GM12878 (cell line): ENCODE results near the gene CMBL. TPM values are rescaled to one million over a fixed set of nuclear protein-coding genes. Genes with fewer than 3 reads are reported as not detected.

ENCODE experiments used
- ATAC-seq: fragments of 200-7000 bp; cut with Tn5 transposase; 3 replicates; pipeline ENCODE4 v1.9.1; 2020; ENCODE audit warnings: mild to moderate bottlenecking, moderate library complexity
- BruUV-seq: library from RNA; stranded (reverse); fragments of 400-500 nt; replicated peaks from 2 replicates; lab custom pipeline; 2021; lab: Mats Ljungman, UMichigan
- CTCF ChIA-PET: fragments of 300-600 bp; sonication (Branson Sonifier 250); formaldehyde crosslinking; extraction: SDS; loops from one replicate; lab custom pipeline; 2021; ENCODE audit warnings: inconsistent platforms; lab: Yijun Ruan, JAX
- POLR2A ChIA-PET: fragments of 350-600 bp; formaldehyde crosslinking; extraction: SDS; loops from one replicate; lab custom pipeline; 2021; ENCODE audit warnings: inconsistent platforms; lab: Charles Lee
- RAD21 ChIA-PET: fragments of 300-600 bp; sonication (Branson Sonifier 250); formaldehyde crosslinking; loops from one replicate; lab custom pipeline; 2023; ENCODE audit warnings: antibody characterized with exemption; ENCODE audit not compliant: unreplicated experiment; lab: Charles Lee
- SMC1A ChIA-PET: fragments of 300-600 bp; sonication (Branson Sonifier 250); formaldehyde crosslinking; loops from one replicate; lab custom pipeline; 2023; ENCODE audit not compliant: unreplicated experiment, uncharacterized antibody; lab: Charles Lee
- DNase-seq: peaks from one replicate; pipeline ENCODE4 v3.0.0-alpha.2; 2011; ENCODE audit warnings: low read depth, low spot score
- FAIRE-seq: peaks from 3 replicates; lab custom pipeline; 2011; peaks lifted over from hg19 to GRCh38; lab: Jason Lieb, UNC
- H2AFZ ChIP-seq: 2 replicates; pipeline ENCODE4 v1.6.0; 2011; ENCODE audit warnings: low read depth, low read length, control low read depth; ENCODE audit not compliant: control insufficient read depth
- H3K27ac ChIP-seq: 2 replicates; pipeline ENCODE4 v1.5.1; 2011; ENCODE audit warnings: control low read depth; ENCODE audit not compliant: control insufficient read depth, insufficient read depth
- H3K27me3 ChIP-seq, 2 experiments: replicated peaks in 1 of 2; 2 replicates each; pipeline versions ENCODE4 v1.6.0 to v1.6.1; 2011; ENCODE audit warnings: low read length in 1 of 2; ENCODE audit not compliant: control insufficient read depth in 2 of 2, insufficient read depth in 2 of 2
- H3K36me3 ChIP-seq, 2 experiments: 2 replicates each; pipeline ENCODE4 v1.5.1; 2011; ENCODE audit warnings: low read length in 1 of 2; ENCODE audit not compliant: control insufficient read depth in 2 of 2, insufficient read depth in 2 of 2
- H3K4me1 ChIP-seq: 2 replicates; pipeline ENCODE4 v1.6.1; 2011; ENCODE audit warnings: mild to moderate bottlenecking, low read length, moderate library complexity, mixed read lengths; ENCODE audit not compliant: control insufficient read depth, insufficient read depth
- H3K4me2 ChIP-seq: 2 replicates; pipeline ENCODE4 v1.6.0; 2011; ENCODE audit warnings: control low read depth; ENCODE audit not compliant: control insufficient read depth, insufficient read depth
- H3K4me3 ChIP-seq: fragments of 200-600 bp; sonication (generic); 2 replicates; pipeline ENCODE4 v1.5.1; 2016
- H3K79me2 ChIP-seq: 2 replicates; pipeline ENCODE4 v1.6.0; 2011; ENCODE audit warnings: low read length; ENCODE audit not compliant: control insufficient read depth, insufficient read depth
- H3K9ac ChIP-seq: 2 replicates; pipeline ENCODE4 v1.8.0; 2011; ENCODE audit warnings: low read length, control low read depth, mixed read lengths; ENCODE audit not compliant: control insufficient read depth, insufficient read depth
- H3K9me3 ChIP-seq: replicated peaks from 3 replicates; pipeline ENCODE4 v1.5.1; 2011; ENCODE audit warnings: mild to moderate bottlenecking, low read length; ENCODE audit not compliant: control insufficient read depth, insufficient read depth
- H4K20me1 ChIP-seq: 2 replicates; pipeline ENCODE4 v1.6.0; 2011; ENCODE audit not compliant: control insufficient read depth, insufficient read depth
- BCL3 ChIP-seq: IDR thresholded peaks from 2 replicates; pipeline ENCODE4 v1.6.1; 2011; ENCODE audit warnings: borderline replicate concordance, low read depth, mild to moderate bottlenecking, moderate library complexity, low read length; ENCODE audit not compliant: insufficient read depth, poor library complexity, severe bottlenecking
- CEBPZ ChIP-seq: fragments of 150-350 bp; IDR thresholded peaks from 2 replicates; pipeline ENCODE4 v1.6.1; 2016; ENCODE audit warnings: low read depth, low read length
- EZH2 ChIP-seq: IDR thresholded peaks from 2 replicates; pipeline ENCODE4 v1.6.1; 2012; ENCODE audit warnings: low read depth, mild to moderate bottlenecking, control low read depth, inconsistent platforms, low read length, borderline replicate concordance; ENCODE audit not compliant: control insufficient read depth
- MEF2A ChIP-seq: IDR thresholded peaks from 2 replicates; pipeline ENCODE4 v1.6.1; 2011; ENCODE audit warnings: low read depth, mild to moderate bottlenecking, low read length, moderate library complexity; ENCODE audit not compliant: insufficient read depth
- MYB ChIP-seq: fragments of 150-350 bp; IDR thresholded peaks from 2 replicates; pipeline ENCODE4 v1.6.1; 2014; ENCODE audit warnings: mild to moderate bottlenecking, low read depth, low read length, borderline replicate concordance
- PKNOX1 ChIP-seq: fragments of 450-650 bp; IDR thresholded peaks from 2 replicates; pipeline ENCODE4 v1.6.1; 2016; ENCODE audit warnings: mild to moderate bottlenecking
- TARDBP ChIP-seq: IDR thresholded peaks from 2 replicates; pipeline ENCODE4 v1.6.1; 2016; ENCODE audit warnings: borderline replicate concordance
- TBL1XR1 ChIP-seq: IDR thresholded peaks from 2 replicates; pipeline ENCODE4 v1.6.1; 2012; ENCODE audit warnings: low read depth, low read length, improper control_type of control experiment
- WGBS: methylation state at CpG from one replicate; pipeline ENCODE4 v1.1.6; 2016; ENCODE audit warnings: low lambda C conversion rate; ENCODE audit not compliant: insufficient replicate concordance, insufficient coverage; ENCODE audit errors: missing lambda C conversion rate; 5-methylcytosine and 5-hydroxymethylcytosine counted together
- in situ Hi-C: fragments of 300-500 bp; cut with MboI; formaldehyde crosslinking; loops from 9 replicates; pipeline ENCODE4 v1.14.3; 2018; ENCODE audit warnings: mixed read lengths
- intact Hi-C: fragments of 100-400 bp; cut with micrococcal nuclease; formaldehyde crosslinking; loops from one replicate; pipeline ENCODE4 v1.14.2; 2022; ENCODE audit not compliant: unreplicated experiment
- polyA plus RNA-seq, 11 experiments: library from polyadenylated mRNA; depleted of rRNA in 4 of 11; unstranded in 6 of 11; stranded (reverse) in 5 of 11; fragments of >200 nt; fragmentation: Nextera tagmentation in 4 of 11; fragmentation: Illumina TruSeq in 1 of 11; extraction: Ambion mirVana in 4 of 11; extraction: Trizol in 1 of 11; gene quantifications; 1 replicate in 1 of 11; 2 replicates in 10 of 11; pipeline versions ENCODE4 v1.2.1 to v1.2.3, GENCODE V29; 2011 to 2016; ENCODE audit warnings: inconsistent platforms in 2 of 11, missing spikeins in 2 of 11, low read depth in 1 of 11
- total RNA-seq, 4 experiments: library from RNA; depleted of rRNA in 3 of 4; stranded (reverse); fragments of >200 nt in 3 of 4; fragmentation: Illumina TruSeq in 1 of 4; extraction: Trizol in 1 of 4; gene quantifications; 2 replicates each; pipeline versions ENCODE4 v1.2.1 to v1.2.3, GENCODE V29; 2013 to 2021
- TF ChIP-seq, protein P1 (sequence below): fragments of 150-350 bp; IDR thresholded peaks from 2 replicates; pipeline ENCODE4 v1.6.1; 2014; ENCODE audit warnings: mild to moderate bottlenecking, low read depth, low read length
- TF ChIP-seq, protein P2 (sequence below): fragments of 450-650 bp; IDR thresholded peaks from 2 replicates; pipeline ENCODE4 v1.6.1; 2017; ENCODE audit warnings: mild to moderate bottlenecking, low read depth, inconsistent platforms; ENCODE audit not compliant: poor library complexity, severe bottlenecking

The CMBL gene
- total and polyA plus RNA-seq, 10 of the 15 experiments (the other 5 are each of a cell fraction or from before 2014, with no cell fraction given): 1.8 to 15.6 (median 7.5) TPM

GRCh38 chr5:10315201-10315600, 7.5 kb upstream of the CMBL start:
- Histone ChIP-seq H3K9ac (no peak overlapping the region), H3K4me1 (peaks cover 3% of the 10 kb centered on the region; the same call in 1 of the 2 replicates), H3K27me3 (no peaks in the 10 kb centered on the region), H4K20me1 (no peaks in the 10 kb centered on the region), H3K79me2 (no peaks in the 10 kb centered on the region), H3K4me3 (no peak overlapping the region), H3K4me2 (no peak overlapping the region), H3K9me3 (no peaks in the 10 kb centered on the region; the same call in 2 of the 3 replicates), H3K27ac (no peak overlapping the region), H3K36me3 (no peaks in the 10 kb centered on the region), H2AFZ (no peak overlapping the region)
- in situ Hi-C loops (no loop called here), intact Hi-C loops (no loop called here)
- BruUV-seq: no TSS peak
- ChIA-PET SMC1A (no interaction called here), CTCF (no interaction called here), POLR2A (no interaction called here), RAD21 (no interaction called here)
- no peak for ATAC-seq
- WGBS: 71% methylated on average over 5 of the region's 5 CpGs
- FAIRE-seq: no peak
- DNase-seq: no peak
- TF ChIP-seq TBL1XR1 (no peak), EZH2 (no peak), TARDBP (no peak), BCL3 (no peak), CEBPZ (no peak), MYB (no peak), MEF2A (no peak), PKNOX1 (no peak)
- TF ChIP-seq, protein P1, sequence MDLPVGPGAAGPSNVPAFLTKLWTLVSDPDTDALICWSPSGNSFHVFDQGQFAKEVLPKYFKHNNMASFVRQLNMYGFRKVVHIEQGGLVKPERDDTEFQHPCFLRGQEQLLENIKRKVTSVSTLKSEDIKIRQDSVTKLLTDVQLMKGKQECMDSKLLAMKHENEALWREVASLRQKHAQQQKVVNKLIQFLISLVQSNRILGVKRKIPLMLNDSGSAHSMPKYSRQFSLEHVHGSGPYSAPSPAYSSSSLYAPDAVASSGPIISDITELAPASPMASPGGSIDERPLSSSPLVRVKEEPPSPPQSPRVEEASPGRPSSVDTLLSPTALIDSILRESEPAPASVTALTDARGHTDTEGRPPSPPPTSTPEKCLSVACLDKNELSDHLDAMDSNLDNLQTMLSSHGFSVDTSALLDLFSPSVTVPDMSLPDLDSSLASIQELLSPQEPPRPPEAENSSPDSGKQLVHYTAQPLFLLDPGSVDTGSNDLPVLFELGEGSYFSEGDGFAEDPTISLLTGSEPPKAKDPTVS: no peak
- TF ChIP-seq, protein P2, sequence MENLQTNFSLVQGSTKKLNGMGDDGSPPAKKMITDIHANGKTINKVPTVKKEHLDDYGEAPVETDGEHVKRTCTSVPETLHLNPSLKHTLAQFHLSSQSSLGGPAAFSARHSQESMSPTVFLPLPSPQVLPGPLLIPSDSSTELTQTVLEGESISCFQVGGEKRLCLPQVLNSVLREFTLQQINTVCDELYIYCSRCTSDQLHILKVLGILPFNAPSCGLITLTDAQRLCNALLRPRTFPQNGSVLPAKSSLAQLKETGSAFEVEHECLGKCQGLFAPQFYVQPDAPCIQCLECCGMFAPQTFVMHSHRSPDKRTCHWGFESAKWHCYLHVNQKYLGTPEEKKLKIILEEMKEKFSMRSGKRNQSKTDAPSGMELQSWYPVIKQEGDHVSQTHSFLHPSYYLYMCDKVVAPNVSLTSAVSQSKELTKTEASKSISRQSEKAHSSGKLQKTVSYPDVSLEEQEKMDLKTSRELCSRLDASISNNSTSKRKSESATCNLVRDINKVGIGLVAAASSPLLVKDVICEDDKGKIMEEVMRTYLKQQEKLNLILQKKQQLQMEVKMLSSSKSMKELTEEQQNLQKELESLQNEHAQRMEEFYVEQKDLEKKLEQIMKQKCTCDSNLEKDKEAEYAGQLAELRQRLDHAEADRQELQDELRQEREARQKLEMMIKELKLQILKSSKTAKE: no peak
